GM18502 (cell line): ENCODE data around the gene ZNF446.
"Not testable (repeated sequence)": the region's sequence is repeated elsewhere in the genome, so short reads cannot be mapped to it uniquely, and the experiment has no call there.

ENCODE experiments used
- ATAC-seq: cut with Tn5 transposase; IDR thresholded peaks from one replicate; pipeline ENCODE4 v1.9.1; 2021; ENCODE audit warnings: mild to moderate bottlenecking; ENCODE audit not compliant: unreplicated experiment, poor library complexity

The ZNF446 gene

GRCh38 chr19:58498316-58499020, 22.3 kb downstream of the ZNF446 start:
- ATAC-seq = no peak

DNA sequence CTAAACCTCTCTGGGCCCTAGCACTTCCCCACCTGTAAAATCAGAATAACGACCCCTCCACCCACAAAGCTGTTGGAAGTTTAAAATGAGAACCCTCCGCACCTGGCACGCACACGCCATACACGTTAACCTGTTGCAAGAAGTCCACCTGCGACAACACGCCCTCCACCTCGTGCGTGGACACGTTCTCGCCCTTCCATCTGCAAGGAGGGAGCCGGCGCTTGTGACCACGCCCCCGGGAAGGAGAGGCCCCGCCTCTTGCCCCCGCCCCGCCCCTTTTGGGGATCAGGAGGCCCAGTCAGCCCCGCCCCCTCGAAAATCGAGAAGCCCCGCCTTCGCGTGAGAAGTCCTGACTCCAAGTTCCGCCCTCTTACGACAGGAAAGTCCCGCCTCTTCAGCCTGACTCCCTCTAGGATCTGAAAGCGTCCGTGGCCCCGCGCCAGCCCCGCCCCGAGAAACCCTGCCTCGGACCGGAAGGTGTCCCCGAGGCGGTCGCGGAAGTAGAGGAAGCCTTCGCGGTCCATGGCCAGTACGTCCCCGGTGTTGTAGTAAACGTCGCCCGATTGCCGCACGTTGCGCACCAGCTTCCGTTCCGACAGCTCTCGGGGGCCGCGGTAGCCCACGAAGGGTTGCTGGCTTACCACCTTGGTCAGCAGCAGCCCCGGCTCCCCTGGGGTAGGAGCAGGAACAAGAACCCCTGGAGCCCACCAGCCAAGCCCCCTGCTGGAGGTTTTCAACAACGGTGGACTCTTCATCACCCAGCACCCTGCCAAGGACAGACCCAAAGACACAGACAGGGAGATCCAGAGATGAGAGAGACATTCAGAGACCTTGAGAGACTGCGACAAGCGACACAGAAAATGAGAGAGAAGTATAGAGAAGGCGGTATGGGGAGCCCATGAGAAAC, 23.1 kb downstream of the ZNF446 start:
- ATAC-seq = peak; percentile 89

DNA sequence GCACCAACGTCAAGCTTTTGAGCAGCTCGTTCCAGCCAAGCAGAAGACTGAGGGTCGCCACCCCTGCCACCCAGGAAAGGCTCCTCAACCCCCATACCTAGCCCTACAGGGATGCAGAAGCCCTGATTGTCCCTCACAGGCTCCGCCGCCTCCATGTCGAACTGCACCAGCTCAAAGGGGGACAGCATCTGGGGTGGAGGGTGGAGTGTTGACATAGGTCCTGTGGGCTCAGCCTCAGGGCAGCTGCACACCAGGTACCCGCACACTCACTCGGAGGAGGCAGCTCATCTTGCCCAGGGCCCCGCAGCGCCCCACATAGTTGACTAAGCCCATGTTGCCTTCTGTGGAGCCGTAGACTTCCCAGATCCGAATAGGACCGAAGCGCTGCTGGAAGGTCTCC, 24.1 kb downstream of the ZNF446 start:
- no peak for ATAC-seq

- not testable (repeated sequence) for ATAC-seq
These were observed 31.6 kb downstream of the ZNF446 start for GRCh38 chr19:58507602-58508223.

- ATAC-seq = no peak
These were observed 33.6 kb downstream of the ZNF446 start for GRCh38 chr19:58509731-58510083.

- ATAC-seq = no peak
These were observed 34.1 kb downstream of the ZNF446 start for GRCh38 chr19:58510084-58510862.

DNA sequence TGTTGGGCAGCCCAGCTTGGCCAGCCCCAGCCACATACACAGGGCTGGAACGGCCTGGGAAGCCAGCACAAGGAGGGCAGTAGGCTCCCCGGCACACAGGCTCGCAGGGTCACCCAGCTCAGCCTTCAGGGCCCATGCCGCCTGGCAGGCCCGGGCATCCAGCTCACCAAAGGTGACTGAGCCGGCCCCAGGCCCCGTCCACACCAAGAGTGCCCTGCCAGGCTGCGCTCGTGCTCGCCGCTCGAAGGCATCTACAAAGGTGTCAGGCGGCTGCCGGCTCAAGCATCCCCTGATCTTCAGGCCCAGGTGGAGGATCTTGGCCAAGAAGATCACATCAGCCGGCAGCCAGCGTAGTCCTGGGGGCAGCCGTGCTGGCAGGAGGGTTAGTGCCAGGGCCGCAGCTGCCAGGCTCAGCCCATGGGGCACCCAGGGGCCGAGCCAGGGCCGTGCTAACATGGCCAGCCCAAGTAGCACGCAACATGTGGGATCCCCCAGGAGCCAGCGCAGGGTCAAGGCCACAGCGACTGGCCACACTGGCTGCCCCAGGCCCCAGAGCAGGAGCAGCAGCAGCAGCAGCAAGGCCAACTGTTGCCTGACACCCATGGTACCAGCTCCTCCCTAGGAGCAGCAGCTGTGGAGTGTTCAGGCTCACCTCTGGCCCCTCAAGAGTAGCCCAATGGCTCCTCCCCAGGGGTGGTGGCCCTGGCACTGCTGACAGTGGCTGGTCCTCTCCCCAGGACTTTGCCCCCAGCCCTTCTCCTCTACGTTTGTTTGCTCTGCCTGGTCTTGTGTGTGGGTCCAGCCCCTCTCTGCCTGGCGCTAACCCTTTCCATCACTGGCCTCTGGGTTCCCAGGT, 35.4 kb downstream of the ZNF446 start, which contains the start of gene SLC27A5:
SLC27A5 (minus strand) TSS at position 640 of the 856 bp plus-strand sequence; CDS start at position 603, 37 bp downstream.
- no peak for ATAC-seq

- no peak for ATAC-seq
These were observed 37.1 kb downstream of the ZNF446 start for GRCh38 chr19:58513213-58513693.

GRCh38 chr19:58513694-58514563, 37.8 kb downstream of the ZNF446 start:
- peak; percentile 82 for ATAC-seq

DNA sequence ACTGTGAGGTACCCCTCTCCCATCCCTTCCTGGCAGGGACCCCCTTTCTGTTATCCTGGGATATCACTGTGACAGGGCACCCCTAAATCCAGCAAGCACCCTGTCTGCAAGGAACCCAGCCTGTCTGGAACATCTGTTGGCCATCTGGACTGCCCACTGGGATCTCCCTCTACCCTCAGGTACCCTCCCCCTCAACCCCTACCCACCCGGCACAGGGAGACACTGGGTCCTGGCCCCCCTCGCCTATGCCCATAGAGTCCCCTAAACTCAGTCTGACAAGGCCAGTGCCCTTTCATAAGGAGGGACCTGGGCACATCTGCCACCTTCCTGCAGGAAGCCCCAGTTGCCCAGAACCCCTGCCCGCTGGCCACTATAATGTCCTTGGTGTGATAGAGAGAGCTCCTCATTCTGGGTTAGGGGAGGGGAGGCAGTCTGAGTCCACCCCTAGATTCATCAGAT, 38.4 kb downstream of the ZNF446 start:
- no peak for ATAC-seq

DNA sequence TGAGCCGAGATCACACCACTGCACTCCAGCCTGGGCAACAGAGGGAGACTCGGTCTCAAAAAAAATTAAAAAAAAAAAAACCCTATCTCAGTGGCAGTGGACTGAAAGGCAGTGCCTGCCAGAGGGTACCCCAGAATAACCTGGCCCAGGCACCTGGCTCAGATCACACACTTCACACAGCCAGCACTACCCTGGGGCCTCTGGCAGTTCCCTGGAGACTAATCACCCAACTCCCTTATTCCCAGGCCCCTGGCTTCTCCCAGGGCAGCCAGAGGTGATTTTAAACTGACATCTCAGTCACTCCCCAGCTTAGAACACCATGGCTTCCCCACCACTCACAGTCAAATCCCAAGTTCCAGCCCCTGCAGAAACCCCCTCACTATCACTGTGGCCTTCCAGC, 39.1 kb downstream of the ZNF446 start:
- no peak for ATAC-seq

DNA sequence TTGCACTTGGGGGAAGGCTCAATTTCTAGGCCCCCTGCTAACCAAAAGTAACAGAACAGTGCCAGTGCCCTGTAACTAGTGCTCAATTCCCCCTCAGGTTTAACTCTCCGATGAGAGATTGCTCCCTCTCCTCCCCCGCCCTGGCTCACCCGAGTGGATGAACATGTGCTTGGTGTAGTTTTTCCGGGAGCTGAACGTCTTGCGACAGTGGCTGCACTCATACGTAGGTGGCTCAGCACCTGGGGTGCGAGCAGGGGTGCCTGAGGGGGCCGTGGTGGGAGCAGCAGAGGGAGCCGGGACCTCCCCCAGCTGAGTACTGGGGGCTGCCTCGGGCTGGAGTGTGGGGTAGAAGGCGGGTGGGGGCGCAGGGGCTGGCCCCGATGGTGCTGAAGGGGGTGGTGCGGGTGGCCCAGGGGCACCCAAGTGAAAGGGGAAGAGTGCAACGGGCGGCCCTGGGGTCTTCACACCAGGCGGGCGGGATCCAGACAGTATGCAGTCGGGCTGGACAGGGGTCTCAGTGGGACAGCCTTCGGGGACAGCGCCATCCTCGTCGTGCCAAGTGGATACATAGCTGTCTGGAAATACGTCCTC, 40.2 kb downstream of the ZNF446 start:
- no peak for ATAC-seq

DNA sequence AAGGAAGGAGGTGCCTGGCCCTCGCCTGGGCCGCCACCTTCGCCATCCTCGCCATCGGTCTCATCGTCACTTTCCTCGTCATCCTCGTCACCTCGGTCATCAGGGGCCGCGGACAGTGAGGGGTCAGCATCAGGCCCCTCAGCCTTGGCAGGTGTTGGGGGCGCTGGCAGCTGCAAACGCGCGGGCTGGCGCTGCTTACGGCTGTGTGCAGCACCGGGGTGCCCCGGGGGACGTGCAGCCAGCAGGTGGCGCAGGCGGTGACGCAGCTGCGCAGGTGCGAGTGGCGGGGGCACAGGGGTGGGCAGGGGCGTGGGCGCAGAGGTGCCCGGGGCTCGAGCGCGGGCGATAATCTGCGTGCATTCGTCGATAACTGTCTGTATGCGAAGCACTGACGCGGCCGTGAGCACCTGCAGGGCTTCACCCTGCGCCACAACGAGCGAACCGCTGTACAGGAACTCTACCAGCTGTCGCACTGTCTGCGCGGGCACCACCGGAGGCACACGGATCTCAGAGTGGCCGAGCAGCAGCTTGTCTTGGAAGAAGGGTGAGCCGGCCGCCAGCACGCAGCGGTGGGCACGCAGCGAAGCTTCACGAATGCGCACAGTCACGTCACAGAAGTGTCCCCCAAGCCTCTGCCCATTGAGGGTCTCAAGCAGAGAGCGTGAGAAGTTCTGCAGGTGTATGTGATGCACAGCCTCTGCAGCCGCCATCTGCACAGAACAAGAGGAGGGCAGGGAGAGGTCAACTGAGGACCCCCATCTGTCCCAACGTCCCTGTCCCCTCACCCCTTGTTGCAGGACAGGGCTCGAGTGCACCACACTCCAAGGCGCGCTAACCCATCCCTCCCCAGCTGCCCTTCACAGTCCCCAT, 41.0 kb downstream of the ZNF446 start:
- no peak for ATAC-seq

DNA sequence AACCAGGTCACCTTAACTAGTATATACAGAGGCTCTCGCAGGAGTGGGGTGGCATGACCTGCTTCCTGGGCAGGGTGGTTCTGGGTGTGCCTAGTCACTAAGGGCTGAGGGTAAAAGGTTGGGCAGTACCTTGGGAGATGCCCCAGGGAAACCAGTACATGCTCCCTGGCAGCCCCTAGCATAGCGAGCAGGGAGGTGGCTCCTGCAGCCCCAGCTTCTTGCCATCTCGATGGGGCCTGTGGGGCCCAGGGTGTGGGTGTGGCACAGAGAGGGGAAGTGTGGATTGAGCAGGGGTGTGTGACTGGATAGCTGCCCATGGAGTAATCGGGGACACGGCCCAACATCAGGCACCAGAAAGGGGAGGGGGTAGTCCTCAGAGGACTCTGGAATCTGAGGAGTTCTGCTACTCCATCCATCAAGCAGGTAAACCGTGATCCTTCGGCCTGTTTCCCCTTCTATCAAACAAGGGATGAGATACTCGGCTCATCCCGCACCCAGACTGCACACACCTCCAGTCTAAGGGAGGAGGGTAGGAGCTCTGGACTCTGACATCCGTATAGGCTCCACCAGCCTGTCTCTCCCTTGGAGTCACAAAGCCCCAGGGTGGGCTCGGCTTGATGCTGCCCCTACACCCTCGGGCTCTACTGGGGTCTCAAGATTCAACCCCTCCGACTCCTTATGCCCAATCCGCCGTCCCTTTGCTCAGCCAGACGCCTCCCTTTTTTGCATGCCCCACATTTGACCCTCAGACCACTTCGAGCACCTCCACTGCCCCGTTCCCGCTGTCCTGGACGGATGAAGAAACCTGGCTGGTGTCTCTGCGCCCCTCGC, 42.3 kb downstream of the ZNF446 start:
- ATAC-seq = no peak

DNA sequence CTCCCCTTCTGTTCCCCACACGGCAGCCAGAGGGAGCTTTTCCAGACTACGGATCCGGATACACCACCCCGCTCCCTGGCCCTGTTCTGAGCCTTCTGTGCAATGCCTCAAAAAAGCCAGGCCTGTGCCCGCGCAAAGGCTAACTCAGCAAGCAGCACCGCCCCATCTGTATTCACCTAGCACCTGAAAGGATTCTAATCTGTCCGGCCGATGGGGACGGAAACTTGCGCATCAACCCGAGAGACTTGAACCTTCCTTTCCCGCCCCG, 42.9 kb downstream of the ZNF446 start:
- ATAC-seq = no peak
